Astrocyte of the cerebellum (primary cell): ENCODE results near the gene ZC3H18.

Source experiments
- DNase-seq: peaks from one replicate; pipeline ENCODE4 v3.0.0-alpha.2; 2011; ENCODE audit warnings: low read depth
- H3K4me3 ChIP-seq: 2 replicates; pipeline ENCODE4 v1.5.1; 2011; ENCODE audit warnings: mild to moderate bottlenecking, low read depth, low read length, moderate library complexity
- in situ Hi-C: cut with HindIII; loops from 2 replicates; pipeline ENCODE4 v1.10.0; 2017; ENCODE audit warnings: low sequenced_read_pairs
- TF ChIP-seq, protein P1 (sequence below): IDR thresholded peaks from 2 replicates; pipeline ENCODE4 v1.5.1; 2012; ENCODE audit warnings: low read length, low read depth, moderate library complexity, mild to moderate bottlenecking; ENCODE audit errors: missing control alignments

The ZC3H18 gene

DNA sequence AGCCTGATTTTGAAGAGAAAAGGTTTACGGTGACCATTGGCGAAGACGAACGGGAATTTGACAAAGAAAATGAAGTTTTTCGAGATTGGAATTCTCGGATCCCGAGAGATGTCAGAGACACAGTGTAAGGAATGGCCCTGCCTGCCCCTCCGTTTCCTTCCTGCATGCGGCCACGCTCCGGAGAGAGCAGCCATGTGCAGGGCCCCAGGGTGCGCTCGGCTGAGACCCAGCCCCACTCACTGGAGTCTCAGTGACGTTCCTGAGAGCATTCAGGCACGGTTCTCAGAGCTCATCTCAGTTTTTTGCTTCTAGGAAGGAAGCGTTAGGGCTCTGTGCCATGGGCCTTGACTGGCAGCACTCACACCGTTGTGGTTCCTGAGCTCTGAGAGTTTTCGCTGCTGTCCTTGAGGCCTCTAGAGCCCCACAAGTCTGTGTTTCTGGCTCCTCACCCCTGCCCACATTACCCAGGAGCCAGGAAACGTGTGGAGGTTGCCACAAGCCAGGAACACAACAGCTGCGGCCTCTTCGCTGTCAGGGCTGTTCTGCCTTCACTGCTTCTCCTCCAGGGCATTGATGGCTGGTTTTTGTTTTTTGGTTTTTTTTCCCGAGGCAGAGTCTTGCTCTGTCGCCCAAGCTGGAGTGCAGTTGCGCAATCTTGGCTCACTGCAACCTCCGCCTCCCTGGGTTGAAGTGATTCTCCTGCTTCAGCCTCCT is 29.8 kb downstream of the ZC3H18 start:
- H3K4me3 ChIP-seq = no peak overlapping the region
- in situ Hi-C loops = no loop called here
- TF ChIP-seq, protein P1, sequence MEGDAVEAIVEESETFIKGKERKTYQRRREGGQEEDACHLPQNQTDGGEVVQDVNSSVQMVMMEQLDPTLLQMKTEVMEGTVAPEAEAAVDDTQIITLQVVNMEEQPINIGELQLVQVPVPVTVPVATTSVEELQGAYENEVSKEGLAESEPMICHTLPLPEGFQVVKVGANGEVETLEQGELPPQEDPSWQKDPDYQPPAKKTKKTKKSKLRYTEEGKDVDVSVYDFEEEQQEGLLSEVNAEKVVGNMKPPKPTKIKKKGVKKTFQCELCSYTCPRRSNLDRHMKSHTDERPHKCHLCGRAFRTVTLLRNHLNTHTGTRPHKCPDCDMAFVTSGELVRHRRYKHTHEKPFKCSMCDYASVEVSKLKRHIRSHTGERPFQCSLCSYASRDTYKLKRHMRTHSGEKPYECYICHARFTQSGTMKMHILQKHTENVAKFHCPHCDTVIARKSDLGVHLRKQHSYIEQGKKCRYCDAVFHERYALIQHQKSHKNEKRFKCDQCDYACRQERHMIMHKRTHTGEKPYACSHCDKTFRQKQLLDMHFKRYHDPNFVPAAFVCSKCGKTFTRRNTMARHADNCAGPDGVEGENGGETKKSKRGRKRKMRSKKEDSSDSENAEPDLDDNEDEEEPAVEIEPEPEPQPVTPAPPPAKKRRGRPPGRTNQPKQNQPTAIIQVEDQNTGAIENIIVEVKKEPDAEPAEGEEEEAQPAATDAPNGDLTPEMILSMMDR = no peak
- DNase-seq = no peak

DNA sequence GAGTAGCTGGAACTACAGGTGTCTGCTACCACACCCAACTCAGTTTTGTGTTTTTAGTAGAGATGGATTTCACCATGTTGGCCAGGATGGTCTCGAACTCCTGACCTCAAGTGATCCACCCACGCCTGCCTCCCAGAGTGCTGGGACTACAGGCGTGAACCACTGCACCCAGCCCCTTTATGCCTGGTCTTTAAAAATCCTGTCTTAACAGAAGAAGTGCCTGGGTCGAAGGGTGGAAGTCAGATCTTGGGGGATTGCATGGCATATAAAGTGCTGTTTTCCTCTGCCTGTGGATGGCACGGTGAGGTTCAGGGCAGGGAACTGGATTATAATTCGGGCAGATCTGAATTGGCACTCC is 30.3 kb downstream of the ZC3H18 start:
- no peak for DNase-seq
- TF ChIP-seq, protein P1 = no peak
- in situ Hi-C loops = no loop called here
- no peak overlapping the region for H3K4me3 ChIP-seq

DNA sequence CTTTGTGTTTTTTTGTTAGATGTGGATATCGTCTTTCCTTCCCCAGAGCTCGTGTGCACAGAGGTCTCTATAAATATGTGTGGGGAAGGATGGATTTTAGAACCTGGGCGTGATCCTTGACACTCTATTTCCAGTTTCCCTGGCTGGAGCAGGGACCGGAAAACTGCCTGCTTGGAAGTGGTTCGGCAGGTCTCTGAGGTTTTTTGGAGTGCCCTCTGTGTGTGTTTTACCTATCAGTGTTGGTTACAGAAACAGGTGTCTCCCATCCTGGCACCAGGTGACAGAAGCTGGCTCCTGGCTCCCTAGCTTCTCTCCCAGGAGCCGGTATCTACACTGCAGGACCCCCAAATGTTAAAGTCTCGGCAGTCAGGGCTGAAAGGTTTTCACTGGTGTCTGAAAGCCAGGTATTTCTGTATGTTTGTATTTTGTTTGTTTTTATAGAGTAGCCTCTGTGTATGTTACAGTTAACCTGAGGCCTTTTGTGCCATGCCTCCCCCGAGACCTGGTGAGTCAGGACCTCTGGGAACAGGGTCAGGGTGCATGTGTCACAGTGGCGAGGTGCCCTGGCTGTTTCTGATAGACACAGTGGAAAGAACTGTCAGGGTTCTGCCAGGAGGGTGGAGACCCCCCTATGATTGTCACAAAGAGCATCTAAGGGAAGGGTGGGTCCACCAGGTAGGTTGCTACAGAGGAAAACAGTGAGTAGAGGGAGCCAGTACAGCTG is 31.3 kb downstream of the ZC3H18 start:
- DNase-seq = no peak
- H3K4me3 ChIP-seq = no peak overlapping the region
- in situ Hi-C loops = no loop called here
- TF ChIP-seq, protein P1 = no peak

DNA sequence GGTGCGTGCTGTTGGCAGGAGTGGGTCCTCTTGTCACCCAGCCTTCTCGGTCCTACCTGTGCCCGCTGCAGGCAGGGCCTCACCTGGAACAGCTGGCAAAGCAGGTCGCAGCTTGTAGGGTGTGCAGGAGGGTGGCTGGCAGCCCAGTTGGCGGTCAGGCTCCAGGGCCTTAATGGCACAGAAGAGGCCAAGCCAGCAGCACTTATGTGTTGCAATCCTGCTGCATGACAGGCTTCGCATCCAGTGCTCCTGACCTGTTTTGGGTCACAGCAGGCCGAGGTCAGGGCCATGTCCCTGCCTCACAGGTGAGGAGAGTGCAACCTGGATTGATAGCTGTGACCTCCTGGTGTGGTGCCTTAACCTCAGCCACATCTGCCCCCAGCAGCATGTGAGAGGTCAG is 31.9 kb downstream of the ZC3H18 start:
- TF ChIP-seq, protein P1 = no peak
- H3K4me3 ChIP-seq = no peak overlapping the region
- DNase-seq = no peak
- in situ Hi-C loops = no loop called here

DNA sequence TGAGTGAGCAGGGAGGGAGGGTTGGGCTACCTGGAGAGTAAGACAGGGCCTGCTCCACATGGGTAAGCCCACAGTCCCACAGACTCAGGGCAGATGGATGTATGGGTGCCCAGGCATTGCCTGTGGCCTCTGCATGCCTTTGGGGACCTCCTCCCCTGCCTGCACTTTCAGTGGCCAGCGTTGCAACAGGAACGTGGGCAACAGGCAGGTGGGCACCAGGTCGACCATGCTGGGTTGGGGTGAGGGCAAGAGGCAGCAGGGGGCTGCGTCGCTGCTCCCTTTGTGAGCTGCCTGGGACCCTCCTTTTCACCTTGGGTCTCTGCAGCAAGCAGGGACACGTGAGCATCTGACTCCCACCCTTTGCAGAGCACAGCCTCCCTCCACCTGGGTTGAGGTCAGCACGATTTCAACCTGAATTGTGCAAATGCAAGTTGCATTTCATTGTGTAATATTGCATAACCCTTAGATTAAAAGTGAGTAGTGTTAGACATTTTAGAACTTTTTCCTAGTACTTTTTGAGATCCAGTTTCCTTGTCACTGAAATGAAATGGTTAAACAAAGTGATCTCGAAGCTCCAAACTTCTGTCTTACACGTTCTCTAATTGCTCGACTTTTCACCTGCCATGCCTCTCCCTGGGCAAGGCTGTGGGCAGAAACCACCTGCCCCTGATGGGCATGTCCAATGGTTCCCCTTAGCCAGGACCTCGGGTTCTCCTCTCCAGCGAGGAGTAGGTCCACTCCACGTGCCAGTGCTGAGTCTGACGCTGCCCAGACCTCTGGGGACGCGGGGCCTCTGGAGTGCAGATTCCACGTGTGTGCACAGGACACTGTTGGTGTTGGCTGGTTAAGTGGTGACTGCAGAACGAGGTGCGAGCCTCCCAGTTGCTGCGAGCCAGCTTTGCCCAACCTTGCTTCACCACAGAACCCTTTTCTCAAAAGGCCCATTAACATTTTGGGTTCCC is 35.3 kb downstream of the ZC3H18 start:
- no peak overlapping the region for H3K4me3 ChIP-seq
- DNase-seq = no peak
- in situ Hi-C loops = no loop called here

More for the DNA sequence above, 35.3 kb downstream of the ZC3H18 start:
- TF ChIP-seq, protein P1 = no peak
